Ramos (cell line): ENCODE data around the gene HMGN3.

Source experiments
- in situ Hi-C: fragments of 300-500 bp; cut with MboI; formaldehyde crosslinking; loops from one replicate; pipeline ENCODE4 v1.14.3; 2022; ENCODE audit warnings: low sequenced_read_pairs; ENCODE audit not compliant: unreplicated experiment

Gene HMGN3

GRCh38 chr6:79236711-79237110 lies 2.2 kb upstream of the HMGN3 start:
- in situ Hi-C loops: loop anchor here (25.0 kb wide), 1 partner anchor 374 kb away; the partner anchor contains the start of gene IRAK1BP1

- in situ Hi-C loops: loop anchor here (25.0 kb wide), 1 partner anchor 371 kb away; the partner anchor contains the start of gene IRAK1BP1
Observed at GRCh38 chr6:79233611-79234149, 802 bp downstream of the HMGN3 start.

DNA sequence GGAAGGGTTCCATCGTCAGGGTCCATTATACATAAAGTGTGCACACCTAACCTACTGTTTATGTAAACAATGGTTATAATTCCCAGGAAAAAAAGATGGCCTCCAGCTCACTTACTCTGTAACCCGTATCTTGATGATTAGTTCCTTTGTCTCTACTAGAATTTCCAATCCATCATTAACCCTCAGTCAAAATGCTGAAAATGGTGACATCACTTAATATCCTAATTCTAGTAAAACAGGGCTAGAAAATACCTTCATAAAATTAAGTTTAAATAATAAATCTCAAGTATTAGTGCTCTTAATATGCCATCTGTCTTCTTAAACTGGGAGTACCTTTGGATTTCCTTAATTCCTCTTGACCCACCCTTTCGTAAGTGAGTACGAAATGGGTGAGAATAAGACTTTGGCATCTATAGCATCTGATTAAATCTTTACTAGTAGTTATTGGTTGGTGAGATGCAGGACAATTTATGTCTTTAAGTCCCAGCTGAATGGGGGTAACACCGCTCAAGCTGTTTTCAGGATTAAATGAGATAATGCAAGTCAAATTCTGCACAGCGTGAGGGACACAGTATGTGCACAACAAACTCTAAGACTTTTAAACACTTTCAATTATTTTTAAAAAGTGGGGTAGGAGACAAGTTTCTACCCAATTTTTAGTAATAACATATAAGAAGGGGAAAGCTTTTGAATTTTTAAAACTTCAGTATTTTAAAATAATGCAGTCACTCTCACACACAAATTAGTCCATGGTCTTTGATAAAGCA lies 1.6 kb downstream of the HMGN3 start:
- in situ Hi-C loops: loop anchor here (25.0 kb wide), 1 partner anchor 371 kb away; the partner anchor contains the start of gene IRAK1BP1

GRCh38 chr6:79231666-79232065 lies 2.8 kb downstream of the HMGN3 start:
- in situ Hi-C loops: loop anchor here (25.0 kb wide), 1 partner anchor 369 kb away; the partner anchor contains the start of gene IRAK1BP1

DNA sequence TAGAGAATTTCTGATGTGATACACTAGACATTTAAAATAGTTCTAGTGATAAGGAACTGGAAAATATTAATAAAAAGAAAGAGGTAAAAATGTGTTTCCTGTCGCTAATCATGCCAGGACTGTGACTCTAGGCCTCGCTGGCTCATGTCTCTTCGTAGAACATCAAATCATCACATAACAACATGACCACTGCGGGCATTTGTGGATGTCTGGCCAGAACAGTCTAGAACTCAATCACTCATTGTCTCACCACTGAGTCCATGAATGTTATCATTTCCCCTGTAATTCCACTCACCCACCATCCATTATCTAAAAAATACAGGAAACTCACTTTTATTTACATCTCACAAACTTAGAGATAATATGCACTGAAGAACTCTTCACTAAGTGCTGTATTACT lies 3.4 kb downstream of the HMGN3 start:
- in situ Hi-C loops: loop anchor here (25.0 kb wide), 1 partner anchor 369 kb away; the partner anchor contains the start of gene IRAK1BP1

DNA sequence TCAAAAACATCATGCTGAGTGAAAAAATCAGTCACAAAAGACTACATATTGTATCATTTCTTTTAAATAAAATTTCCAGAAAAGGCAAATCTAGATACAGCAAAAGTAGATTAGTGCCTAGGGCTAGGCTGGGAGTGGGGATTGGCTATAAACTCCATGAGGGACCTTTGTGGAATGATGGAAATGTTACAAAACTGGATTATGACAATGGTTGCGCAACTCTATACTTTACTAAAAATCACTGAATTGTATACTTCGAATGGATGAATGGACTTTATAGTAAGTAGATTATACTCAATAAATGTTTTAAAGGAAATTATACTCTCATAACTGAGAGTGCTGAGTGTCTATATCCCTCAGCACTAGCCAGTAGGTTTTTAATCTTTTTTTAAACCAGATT lies 4.3 kb downstream of the HMGN3 start:
- in situ Hi-C loops: loop anchor here (25.0 kb wide), 1 partner anchor 368 kb away; the partner anchor contains the start of gene IRAK1BP1

DNA sequence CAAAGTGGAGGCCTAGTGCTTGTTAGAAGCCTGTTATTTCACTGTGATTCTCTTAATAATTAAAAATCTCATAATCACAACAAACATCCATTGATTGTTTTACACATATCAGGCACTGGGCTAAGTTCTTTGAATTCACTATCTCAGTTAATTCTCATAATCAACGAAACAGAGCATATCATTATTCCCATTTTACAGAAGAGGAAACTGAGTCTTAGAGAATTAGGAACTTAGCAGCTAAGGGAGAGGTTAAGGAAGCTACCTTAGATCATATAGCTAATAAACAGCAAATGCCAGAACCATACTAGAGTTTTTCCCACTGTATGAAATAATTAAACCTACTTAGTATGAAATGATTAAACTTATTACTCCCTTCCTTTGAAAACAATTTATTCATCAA lies 7.0 kb downstream of the HMGN3 start:
- in situ Hi-C loops: loop anchor here (25.0 kb wide), 1 partner anchor 365 kb away; the partner anchor contains the start of gene IRAK1BP1

- in situ Hi-C loops: loop anchor here (25.0 kb wide), 1 partner anchor 364 kb away; the partner anchor contains the start of gene IRAK1BP1
Observed at GRCh38 chr6:79226660-79227059, 7.8 kb downstream of the HMGN3 start.

- in situ Hi-C loops: loop anchor here (25.0 kb wide), 1 partner anchor 364 kb away; the partner anchor contains the start of gene IRAK1BP1
Observed at GRCh38 chr6:79225717-79226599, 8.5 kb downstream of the HMGN3 start.

GRCh38 chr6:79223611-79224404 lies 10.7 kb downstream of the HMGN3 start:
- in situ Hi-C loops: no loop called here

DNA sequence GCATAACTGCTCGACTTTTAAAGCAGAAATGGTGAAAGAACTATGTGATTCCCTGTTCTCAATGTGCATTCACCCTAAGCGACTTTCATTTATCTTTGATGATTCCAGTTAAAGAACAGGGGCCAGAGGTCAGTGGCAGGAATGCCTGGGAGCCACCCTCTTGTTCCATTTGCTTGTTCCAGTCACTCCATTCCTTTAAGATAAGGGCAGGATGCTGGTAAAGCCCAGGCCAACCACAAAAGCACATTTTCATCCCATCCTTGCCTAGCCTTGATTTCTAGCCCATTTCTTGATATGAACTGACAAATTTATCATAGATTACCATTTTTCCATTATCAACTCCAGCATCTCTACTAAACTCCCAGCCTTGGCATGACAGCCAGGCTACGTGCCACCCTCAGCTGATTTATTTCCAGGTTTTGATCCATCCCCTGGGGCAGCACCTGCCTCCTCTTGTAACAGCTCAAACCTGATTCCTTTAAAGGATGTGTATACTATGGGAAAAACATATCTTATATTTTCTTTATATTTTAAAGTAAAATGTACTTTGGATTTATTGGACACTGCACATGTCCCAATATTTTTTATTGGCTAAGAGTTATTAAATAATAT lies 19.2 kb downstream of the HMGN3 start:
- in situ Hi-C loops: no loop called here

- in situ Hi-C loops: no loop called here
Observed at GRCh38 chr6:79212859-79213258, 21.6 kb downstream of the HMGN3 start.

GRCh38 chr6:79208816-79209215 lies 25.7 kb downstream of the HMGN3 start:
- in situ Hi-C loops: no loop called here

DNA sequence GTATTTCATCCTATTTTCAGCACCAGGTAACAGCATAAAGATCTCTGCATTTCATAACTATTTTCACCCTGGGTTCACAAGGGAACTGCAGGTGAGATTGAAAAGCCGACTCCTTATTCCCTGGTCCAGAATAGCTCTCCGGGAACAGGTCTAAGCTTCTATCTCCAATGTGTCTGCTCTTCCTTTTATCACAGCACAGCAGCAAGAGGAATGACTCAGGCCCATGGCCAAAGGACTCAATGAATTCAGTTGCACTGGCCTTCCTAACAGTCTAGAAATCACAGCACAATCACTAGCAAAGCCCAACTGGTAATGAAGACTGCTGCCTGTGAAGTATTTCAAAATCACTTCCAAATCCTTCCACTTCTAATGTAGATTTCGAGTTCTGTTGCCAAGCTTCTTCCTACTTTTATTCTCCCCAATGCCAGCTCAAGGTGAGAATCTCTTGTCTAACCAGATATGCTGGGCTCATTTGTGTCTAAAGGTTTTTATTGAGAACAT lies 30.7 kb downstream of the HMGN3 start:
- in situ Hi-C loops: no loop called here

- in situ Hi-C loops: no loop called here
Observed at GRCh38 chr6:79202556-79202955, 31.9 kb downstream of the HMGN3 start.

GRCh38 chr6:79201983-79202382 lies 32.5 kb downstream of the HMGN3 start:
- in situ Hi-C loops: no loop called here

- in situ Hi-C loops: no loop called here
Observed at GRCh38 chr6:79201143-79201542, 33.3 kb downstream of the HMGN3 start.

- in situ Hi-C loops: no loop called here
Observed at GRCh38 chr6:79196912-79197311, 37.6 kb downstream of the HMGN3 start.

DNA sequence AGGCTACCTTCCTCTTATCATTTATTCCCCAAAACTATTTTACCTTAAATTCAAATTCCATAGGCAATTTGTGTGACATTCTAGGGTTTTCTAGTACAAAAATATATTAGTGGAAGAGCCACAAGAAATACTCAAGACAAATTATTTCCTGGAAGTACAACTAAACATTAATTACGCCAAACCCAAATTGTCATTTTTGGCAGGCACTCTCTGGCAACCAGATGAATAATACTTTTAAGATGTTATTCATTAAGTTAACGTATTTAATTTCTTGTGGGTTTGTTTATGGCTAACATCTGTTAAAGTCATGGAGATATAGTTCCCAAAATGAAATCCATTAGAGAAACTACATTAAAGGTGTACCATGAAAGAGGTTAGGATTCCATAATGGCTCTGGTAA lies 40.5 kb downstream of the HMGN3 start:
- in situ Hi-C loops: no loop called here
